GM10266 (cell line): Measurements from ENCODE around the gene OTOS.

Source experiments
- DNase-seq: peaks from one replicate; pipeline ENCODE4 v3.0.0; 2012; ENCODE audit errors: extremely low spot score
- TF ChIP-seq, protein P1 (sequence below): IDR thresholded peaks from 2 replicates; pipeline ENCODE4 v1.5.1; 2012; ENCODE audit warnings: mild to moderate bottlenecking, low read depth; ENCODE audit not compliant: control insufficient read depth, insufficient read depth; ENCODE audit errors: missing control alignments

The OTOS gene

DNA sequence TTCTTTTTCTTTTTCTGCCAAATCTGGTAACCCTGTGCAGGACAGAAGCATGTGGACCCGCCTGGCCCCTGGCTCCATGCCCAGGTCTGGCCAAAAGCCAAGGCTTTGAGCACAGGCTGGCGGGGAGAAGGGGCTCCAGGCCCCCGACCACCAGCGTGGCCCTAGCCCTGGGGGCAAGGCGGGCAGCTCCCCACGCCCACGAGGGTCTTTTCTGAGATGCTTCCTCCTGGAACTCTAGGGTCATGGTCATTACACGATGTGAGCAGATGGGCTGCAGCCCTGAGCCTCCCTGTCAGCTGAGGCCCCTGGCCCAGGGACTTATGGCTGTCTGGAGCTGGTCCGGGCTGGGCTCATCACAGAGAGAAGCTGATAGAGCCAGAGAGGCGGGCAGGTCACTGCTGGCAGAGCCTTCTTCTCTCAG is 5.7 kb upstream of the OTOS start:
- no peak for DNase-seq

DNA sequence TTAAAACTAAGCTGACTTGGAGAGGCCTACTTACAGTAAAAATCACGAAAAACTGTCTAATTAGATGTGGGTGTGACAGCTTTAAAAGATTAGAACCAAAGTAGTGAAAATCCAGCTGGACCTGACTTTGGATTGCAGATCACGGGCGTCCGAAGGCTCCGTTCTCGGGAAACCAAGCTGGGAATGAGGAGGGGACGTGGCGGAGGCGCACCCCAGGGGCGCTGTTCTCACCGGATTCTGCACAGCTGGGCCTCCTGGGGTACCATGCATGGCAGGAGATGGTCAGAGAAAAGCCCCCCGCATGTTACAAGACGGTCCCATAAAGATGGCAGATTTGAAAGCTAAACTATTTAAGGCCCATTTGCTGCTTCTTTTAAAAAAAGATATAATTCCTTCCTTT is 5.0 kb upstream of the OTOS start:
- TF ChIP-seq, protein P1, sequence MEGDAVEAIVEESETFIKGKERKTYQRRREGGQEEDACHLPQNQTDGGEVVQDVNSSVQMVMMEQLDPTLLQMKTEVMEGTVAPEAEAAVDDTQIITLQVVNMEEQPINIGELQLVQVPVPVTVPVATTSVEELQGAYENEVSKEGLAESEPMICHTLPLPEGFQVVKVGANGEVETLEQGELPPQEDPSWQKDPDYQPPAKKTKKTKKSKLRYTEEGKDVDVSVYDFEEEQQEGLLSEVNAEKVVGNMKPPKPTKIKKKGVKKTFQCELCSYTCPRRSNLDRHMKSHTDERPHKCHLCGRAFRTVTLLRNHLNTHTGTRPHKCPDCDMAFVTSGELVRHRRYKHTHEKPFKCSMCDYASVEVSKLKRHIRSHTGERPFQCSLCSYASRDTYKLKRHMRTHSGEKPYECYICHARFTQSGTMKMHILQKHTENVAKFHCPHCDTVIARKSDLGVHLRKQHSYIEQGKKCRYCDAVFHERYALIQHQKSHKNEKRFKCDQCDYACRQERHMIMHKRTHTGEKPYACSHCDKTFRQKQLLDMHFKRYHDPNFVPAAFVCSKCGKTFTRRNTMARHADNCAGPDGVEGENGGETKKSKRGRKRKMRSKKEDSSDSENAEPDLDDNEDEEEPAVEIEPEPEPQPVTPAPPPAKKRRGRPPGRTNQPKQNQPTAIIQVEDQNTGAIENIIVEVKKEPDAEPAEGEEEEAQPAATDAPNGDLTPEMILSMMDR, result no peak
- DNase-seq, result no peak

More for the DNA sequence above, 5.7 kb upstream of the OTOS start:
- TF ChIP-seq, protein P1, result no peak

DNA sequence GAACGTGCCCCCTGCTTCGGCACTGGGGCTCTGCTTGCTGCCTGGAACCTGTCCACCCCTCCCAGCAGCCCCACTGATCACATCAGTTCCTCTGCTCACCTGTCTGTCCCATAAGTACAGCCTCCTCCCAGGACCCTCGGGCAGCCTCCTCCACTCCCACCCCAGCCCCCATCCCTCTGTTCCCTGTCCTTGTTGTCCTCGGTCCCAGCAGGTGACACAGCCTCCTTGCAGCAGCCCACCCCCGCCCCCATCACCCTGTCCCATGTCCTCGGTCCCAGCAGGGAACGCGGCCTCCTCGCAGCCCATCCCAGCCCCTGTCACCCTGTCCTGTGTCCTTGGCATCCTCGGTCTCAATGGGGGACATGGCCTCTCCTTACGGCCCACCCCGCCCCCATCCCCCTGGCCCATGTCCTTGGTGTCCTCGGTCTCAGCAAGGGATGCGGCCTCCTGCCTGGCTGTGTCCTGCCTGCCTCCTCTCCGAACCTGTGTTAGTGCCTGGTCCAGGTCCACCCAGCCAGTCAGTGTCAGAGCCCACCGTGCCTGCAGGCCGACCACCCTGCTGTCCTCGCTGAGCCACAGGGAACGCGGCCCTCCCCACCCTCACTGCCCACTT is 4.3 kb upstream of the OTOS start:
- TF ChIP-seq, protein P1, result no peak
- no peak for DNase-seq

DNA sequence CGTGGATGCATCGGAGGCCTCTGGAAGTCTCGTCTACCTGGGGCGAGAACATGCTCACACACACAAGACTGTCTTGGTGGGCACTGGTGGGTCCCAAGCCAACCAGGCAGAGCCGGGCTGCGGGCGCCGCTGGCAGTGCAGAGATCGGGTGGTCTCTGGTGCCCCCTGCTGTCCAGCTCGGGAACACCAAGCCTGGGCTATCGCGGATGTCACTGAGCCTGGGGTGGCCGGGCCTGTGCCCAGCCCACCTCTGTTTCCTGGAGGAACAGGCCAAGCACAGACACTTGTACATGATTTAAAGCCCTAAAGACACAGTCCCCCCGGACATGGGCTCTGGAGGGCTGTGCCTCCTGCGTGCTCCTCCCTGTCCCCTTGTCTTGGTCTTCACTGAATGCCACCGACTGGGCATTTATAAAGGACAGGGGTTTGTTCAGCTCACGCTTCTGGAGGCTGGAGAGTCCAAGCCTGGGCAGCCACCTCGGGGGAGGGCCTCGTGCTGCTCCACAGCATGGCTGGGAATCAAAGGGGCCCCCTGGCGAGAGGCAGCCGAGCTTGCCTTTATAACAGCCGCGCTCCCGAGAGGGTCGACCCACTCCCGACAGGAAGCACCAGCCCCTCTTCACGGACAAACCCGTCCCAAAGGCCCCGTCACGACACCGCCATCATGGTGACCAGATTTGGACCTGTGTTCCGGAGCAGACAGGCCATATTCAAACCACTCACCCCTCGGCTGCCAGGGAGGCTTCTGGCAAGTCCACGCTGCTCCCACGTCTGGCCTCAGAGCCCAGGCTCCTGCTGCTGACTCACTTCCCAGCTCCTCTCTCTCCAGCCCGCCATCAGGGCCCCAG is 3.6 kb upstream of the OTOS start:
- peak; percentile 86 for DNase-seq

DNA sequence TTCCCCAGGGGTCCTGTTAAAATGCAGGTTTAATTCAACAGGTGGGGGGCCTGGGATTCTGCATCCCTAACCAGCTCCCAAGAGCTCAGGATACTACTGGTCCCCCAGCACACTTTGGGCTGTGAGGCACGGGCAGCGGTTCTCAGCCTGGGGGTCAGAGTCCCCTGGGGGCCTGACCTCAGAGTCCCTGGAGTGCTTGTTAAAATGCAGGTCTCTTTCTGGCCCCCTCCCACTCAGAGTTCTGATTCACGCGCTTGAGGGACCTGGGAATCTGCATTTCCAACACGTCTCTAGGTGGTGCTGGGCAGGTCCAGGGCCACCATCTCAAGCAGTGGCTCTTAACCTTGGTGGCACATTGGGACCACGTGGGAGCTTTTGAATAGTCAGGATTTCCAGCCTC is 2.8 kb upstream of the OTOS start:
- DNase-seq, result no peak
- TF ChIP-seq, protein P1, result no peak

More for the DNA sequence above, 3.6 kb upstream of the OTOS start:
- TF ChIP-seq, protein P1, result peak; percentile 97

DNA sequence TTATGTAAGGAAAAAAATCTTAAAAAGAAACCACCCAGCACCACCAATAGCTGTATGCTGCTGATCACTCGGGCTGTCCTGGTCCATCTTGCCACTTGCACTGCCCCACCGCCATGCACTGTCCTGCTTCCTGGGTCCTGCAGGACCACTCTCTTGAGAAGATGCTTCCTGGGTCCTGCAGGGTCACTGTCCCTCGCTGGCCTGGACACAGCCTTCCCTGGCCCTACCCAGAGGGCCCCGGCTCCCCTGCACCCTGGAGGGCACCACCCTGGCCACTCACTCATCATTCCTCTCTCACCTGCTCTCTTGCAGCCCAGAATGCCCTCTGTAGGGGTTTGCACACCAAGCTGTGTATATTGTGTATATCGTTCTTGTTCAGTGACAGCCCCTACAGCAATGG is 2.4 kb upstream of the OTOS start:
- no peak for DNase-seq
- TF ChIP-seq, protein P1, result no peak

DNA sequence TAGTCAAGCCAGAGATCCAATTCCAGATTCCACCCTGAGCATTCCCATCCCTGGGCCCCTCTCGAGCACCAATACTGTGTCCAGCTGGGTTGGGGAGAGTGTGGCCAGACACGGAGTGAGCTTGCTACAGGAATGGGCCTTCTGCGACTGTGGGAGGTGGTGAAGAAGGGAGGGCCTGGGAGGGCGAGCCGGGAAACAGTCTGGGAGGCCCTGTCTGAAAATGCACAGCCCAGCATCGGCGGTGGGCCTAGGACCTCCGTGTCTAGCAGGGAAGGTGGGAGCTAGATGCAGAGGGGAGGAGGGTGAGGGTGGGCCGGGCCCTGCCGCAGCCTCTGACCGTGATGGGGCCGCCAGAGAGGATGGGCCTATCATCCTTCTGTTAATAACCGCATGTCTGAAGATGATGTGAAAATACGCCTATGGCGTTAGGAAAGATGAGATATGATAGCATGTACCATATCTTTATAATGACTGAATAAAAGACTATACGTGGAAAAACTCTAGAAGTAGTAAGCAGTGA is 1.9 kb upstream of the OTOS start:
- DNase-seq, result no peak
- TF ChIP-seq, protein P1, result no peak
